ENCODE measurements around the gene CARD6.
"Not testable (repeated sequence)": the region's sequence is repeated elsewhere in the genome, so short reads cannot be mapped to it uniquely, and the experiment has no call there.

CARD6 gene

DNA sequence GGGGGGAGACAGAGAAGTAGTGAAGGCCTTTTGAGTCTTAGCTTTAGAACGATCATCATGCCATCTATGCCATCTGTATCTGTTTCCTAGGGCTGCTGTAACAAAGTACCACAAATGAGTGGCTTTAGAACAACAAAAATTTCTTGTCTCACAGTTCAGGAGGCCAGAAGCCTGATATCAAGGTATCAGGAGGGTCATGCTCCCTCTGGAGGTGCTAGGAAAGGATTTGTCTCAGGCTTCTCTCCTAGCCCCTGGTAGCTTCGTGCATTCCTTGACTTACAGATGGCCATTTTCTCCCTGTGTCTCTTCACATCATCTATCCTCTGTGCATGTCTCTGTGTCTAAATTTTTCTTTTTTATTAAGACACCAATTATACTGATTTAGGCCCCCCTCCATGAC is 5.2 kb downstream of the CARD6 start:
- H3K4me3 ChIP-seq (ENCODE audit: low read depth, low read length): no peak overlapping the region
- TF ChIP-seq, protein P1, sequence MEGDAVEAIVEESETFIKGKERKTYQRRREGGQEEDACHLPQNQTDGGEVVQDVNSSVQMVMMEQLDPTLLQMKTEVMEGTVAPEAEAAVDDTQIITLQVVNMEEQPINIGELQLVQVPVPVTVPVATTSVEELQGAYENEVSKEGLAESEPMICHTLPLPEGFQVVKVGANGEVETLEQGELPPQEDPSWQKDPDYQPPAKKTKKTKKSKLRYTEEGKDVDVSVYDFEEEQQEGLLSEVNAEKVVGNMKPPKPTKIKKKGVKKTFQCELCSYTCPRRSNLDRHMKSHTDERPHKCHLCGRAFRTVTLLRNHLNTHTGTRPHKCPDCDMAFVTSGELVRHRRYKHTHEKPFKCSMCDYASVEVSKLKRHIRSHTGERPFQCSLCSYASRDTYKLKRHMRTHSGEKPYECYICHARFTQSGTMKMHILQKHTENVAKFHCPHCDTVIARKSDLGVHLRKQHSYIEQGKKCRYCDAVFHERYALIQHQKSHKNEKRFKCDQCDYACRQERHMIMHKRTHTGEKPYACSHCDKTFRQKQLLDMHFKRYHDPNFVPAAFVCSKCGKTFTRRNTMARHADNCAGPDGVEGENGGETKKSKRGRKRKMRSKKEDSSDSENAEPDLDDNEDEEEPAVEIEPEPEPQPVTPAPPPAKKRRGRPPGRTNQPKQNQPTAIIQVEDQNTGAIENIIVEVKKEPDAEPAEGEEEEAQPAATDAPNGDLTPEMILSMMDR (IDR thresholded peaks at IDR 0.05; ENCODE audit: low read depth, low read length): no peak
- DNase-seq: no peak
- no peaks in the 10 kb centered on the region for H3K9me3 ChIP-seq
- no peaks in the 10 kb centered on the region for H3K36me3 ChIP-seq
- H3K4me1 ChIP-seq: no peaks in the 10 kb centered on the region
- peaks cover 26% of the 10 kb centered on the region for H3K27me3 ChIP-seq

DNA sequence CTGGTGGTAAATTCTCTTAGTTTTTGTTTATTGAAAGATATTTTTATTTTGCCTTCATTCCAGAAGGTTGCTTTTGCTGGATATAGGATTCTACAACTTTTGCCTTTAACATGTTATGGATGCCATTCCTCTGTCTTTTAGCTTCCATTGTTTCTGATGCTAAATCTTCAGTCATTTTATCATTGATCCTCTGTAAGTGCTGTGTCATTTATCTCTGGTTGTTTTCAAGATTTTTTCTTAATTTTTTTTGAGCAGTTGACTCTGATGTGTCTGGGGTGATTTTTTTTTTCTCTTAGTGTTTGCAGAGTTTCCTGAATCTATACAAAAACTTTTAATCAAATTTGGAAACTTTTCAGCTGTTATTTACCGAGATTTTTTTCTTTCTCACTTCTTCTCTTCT is 6.4 kb downstream of the CARD6 start:
- TF ChIP-seq, protein P1 (IDR thresholded peaks at IDR 0.05; ENCODE audit: low read depth, low read length): no peak
- no peaks in the 10 kb centered on the region for H3K36me3 ChIP-seq

DNA sequence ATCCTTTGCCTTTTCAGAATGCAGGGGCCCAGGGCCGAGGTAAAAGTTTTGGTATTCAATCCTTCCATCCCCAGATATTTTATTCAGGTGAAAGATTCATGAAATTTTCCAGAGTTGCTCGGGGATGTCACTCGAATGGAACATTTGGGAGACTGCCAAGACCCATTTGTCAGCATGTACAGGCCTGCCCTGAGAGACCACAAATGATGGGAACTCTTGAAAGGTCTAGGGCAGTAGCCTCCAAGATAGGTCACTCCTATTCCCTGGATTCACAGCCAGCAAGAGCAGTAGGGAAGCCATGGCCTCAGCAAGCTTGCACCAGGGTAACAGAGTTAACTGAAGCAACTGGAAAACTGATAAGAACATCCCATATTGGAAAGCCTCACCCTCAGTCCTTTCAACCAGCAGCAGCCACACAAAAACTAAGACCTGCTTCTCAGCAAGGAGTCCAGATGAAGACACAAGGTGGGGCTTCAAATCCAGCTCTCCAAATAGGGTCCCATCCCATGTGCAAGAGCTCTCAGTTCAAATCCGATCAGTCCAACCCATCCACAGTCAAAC is 12.5 kb downstream of the CARD6 start:
- TF ChIP-seq, protein P1 (IDR thresholded peaks at IDR 0.05; ENCODE audit: low read depth, low read length): no peak
- no peaks in the 10 kb centered on the region for H3K36me3 ChIP-seq
- no peak overlapping the region for H3K4me3 ChIP-seq (ENCODE audit: low read depth, low read length)
- H3K27me3 ChIP-seq: no peaks in the 10 kb centered on the region
- H3K4me1 ChIP-seq: peaks cover 6% of the 10 kb centered on the region; the same call in 1 of the 2 replicates
- no peaks in the 10 kb centered on the region for H3K9me3 ChIP-seq
- peak; percentile 32 for DNase-seq

More for the DNA sequence above, 6.4 kb downstream of the CARD6 start:
- H3K4me3 ChIP-seq (ENCODE audit: low read depth, low read length): no peak overlapping the region
- peaks cover 14% of the 10 kb centered on the region for H3K27me3 ChIP-seq
- no peaks in the 10 kb centered on the region for H3K4me1 ChIP-seq
- DNase-seq: no peak
- no peaks in the 10 kb centered on the region for H3K9me3 ChIP-seq

DNA sequence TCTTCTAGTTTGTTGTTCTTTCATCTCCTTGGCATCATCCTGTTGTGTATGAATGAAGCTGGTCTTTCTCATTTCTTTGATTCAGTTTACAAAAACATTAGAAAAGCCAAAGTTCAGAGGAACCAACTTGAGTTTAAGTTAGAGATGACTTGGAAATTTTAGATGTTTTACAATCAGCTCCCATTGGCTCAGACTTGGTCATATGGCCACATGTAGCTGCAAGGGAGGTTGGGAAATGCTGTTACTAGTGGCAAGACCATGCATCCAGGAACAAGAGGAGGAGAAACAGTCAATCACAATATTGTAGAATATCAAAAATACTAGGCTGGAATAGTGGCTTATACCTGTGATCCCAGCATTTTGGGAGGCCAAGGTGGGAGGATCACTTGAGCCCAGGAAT is 19.5 kb downstream of the CARD6 start:
- H3K36me3 ChIP-seq: no peaks in the 10 kb centered on the region
- no peaks in the 10 kb centered on the region for H3K27me3 ChIP-seq
- DNase-seq: no peak
- H3K4me1 ChIP-seq: no peaks in the 10 kb centered on the region
- no peaks in the 10 kb centered on the region for H3K9me3 ChIP-seq
- no peak overlapping the region for H3K4me3 ChIP-seq (ENCODE audit: low read depth, low read length)
- TF ChIP-seq, protein P1 (IDR thresholded peaks at IDR 0.05; ENCODE audit: low read depth, low read length): no peak

DNA sequence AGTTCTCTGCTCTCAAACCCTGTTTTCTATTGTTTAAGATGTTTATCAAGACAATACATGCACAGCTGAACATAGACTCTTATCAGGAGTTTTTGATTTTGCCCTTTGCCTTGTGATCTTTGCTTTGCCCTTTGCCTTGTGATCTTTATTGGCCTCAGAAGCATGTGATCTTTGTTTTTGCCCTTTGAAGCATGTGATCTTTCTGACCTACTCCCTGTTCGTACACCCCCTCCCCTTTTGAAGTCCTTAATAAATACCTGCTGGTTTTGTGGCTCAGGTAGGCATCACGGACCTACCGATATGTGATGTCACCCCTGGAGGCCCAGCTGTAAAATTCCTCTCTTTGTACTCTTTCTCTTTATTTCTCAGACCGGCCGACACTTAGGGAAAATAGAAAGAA is 23.8 kb downstream of the CARD6 start:
- not testable (repeated sequence) for DNase-seq; H3K27me3 ChIP-seq; H3K4me3 ChIP-seq (ENCODE audit: low read depth, low read length); H3K36me3 ChIP-seq; H3K9me3 ChIP-seq; H3K4me1 ChIP-seq

DNA sequence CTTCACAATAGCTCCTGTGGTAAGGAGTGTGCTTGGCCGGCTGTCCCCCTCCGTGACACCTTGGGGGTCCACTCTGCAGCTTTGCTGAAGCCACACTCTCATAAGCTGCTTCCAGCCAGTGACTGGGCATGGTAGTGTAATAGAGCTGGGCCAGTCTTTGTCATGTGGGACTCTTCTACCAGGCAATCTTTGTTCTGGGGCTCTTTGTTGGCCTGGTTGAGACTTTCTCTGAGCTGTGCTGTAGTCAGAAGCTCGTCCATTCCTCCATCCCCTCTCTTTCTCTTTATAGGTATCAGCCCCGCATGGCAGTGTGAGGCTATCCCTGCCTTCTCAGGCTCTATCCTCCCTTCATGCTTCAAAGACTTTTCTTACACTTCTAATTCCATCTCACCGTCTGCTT is 25.7 kb downstream of the CARD6 start:
- no peak overlapping the region for H3K4me3 ChIP-seq (ENCODE audit: low read depth, low read length)
- TF ChIP-seq, protein P1 (IDR thresholded peaks at IDR 0.05; ENCODE audit: low read depth, low read length): no peak
- H3K9me3 ChIP-seq: no peaks in the 10 kb centered on the region
- H3K4me1 ChIP-seq: no peaks in the 10 kb centered on the region
- no peaks in the 10 kb centered on the region for H3K27me3 ChIP-seq
- no peak for DNase-seq
- H3K36me3 ChIP-seq: no peaks in the 10 kb centered on the region

DNA sequence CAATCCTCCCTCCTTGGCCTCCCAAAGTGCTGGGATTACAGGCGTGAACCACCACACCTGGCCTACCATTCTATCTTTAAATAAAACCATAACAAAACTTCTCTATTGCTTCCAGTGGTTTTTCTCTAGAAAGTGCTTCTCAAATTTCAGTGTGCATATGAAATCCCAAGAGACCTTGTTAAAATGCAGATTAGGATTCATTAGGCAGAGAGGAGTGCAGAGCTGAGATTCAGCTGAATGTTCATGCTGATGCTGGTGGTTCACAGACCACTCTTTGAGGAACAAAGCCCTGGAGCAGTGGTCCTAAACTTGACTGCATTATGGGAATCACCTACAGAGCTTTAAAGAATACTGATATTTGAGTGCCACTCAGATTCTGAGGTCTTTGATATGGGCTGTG is 28.2 kb downstream of the CARD6 start:
- H3K4me3 ChIP-seq (ENCODE audit: low read depth, low read length): no peak overlapping the region
- no peak for DNase-seq

More for the DNA sequence above, 28.2 kb downstream of the CARD6 start:
- Histone ChIP-seq H3K9me3 (no peaks in the 10 kb centered on the region), H3K27me3 (no peaks in the 10 kb centered on the region), H3K4me1 (no peaks in the 10 kb centered on the region), H3K36me3 (no peaks in the 10 kb centered on the region)
- TF ChIP-seq, protein P1 (IDR thresholded peaks at IDR 0.05; ENCODE audit: low read depth, low read length): no peak
